Cortex of kidney (tissue), 1 donor: Measurements from ENCODE around the gene ADAM33.

Experiments used
- DNase-seq: peaks from one replicate; lab custom pipeline; 2025; lab: John Stamatoyannopoulos, UW

The ADAM33 gene

DNA sequence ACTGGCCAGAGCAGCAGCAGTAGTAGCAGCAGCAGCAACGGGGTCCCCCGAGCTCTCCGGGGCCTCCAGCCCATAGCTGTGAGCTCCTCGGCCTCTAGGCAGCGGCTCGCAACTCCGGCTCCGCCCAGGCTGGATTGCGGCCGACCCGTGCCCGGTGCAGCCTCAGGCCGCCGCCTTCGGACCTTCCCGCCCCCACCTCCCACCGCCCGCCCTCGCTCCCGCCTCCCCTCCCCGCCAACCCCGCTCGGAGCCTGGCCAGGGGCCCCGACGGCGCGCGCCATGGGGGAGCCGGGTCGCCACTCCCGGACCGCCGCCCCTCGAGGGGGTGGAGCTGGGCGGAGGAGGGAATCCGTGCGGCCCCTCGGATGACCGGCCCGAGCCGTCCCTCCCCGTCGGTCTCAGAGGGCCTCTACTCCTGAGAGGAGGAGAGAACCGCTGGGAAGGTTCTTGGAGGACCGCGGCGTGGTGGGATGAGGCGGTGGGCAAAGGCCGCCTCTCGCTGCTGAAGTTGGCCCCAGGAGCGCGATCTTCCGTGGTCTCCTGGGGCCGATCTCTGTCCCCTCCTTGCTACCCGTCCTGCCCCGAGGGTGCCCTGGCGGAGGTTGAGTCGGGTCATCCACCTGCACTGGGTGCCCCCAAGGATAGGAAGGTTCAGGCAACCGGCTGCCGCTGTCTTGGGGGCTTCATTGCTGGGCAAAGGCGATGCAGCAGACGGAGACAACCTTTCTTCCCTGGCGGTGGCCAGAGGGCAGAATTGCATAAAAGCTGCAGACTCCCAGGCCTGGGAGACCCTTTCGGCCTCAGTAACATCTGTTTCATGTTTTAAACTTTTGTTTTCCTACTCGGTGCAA, at the start of gene ADAM33:
TSS of gene ADAM33 (minus strand) at position 80 of the 851 bp plus-strand sequence. CDS start at position 74, 6 bp downstream.
- DNase-seq: no peak

- no peak for DNase-seq
Measured at GRCh38 chr20:3730803-3731672, 49.2 kb upstream of the ADAM33 start.

- no peak for DNase-seq
Measured at GRCh38 chr20:3729811-3730540, 48.2 kb upstream of the ADAM33 start.

- DNase-seq: no peak
Measured at GRCh38 chr20:3729378-3729777, 47.6 kb upstream of the ADAM33 start.

DNA sequence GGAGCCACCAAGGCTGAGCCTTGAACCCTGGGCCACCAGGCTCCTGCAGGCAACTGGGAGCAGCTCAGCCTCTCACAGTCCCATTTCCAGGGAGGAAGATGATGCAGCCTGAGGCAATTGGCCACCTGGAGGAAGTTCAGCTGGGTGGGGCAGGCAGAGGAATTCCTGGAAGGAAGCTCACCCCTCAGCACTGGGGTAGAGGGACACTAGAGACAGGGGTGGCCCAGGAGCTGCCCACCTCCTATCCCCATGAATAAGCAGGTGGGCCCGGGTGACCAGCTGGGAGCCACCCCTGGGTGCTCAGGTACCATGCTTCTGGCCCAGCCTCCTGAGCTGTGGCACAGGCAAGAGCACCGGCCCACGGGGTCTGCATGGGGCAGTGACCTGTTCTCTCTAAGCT, 47.1 kb upstream of the ADAM33 start:
- no peak for DNase-seq

- DNase-seq: no peak
Measured at GRCh38 chr20:3728354-3728753, 46.5 kb upstream of the ADAM33 start.

- no peak for DNase-seq
Measured at GRCh38 chr20:3727401-3728021, 45.7 kb upstream of the ADAM33 start.

GRCh38 chr20:3724356-3724755, 42.5 kb upstream of the ADAM33 start:
- no peak for DNase-seq

GRCh38 chr20:3723284-3723683, 41.5 kb upstream of the ADAM33 start:
- no peak for DNase-seq

GRCh38 chr20:3721912-3722311, 40.1 kb upstream of the ADAM33 start:
- DNase-seq: no peak

DNA sequence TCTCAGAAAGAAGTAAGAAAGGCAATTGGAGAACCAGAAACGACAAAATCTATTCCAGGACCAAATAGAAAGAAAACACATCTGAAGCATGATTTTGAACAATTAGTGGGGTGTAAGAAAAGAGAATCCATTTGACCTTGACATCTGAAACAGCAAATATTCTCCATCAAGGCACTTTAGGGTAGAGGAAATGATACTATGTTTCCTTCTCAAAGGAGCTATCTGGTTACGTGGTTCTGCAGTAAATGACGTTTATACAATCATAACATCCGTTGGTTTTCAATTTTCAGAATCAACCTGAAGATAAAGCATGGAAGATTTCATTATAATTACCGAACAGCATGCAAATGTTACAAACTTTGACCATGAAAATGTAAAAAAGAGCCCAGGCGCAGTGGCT, 38.8 kb upstream of the ADAM33 start:
- DNase-seq: no peak

DNA sequence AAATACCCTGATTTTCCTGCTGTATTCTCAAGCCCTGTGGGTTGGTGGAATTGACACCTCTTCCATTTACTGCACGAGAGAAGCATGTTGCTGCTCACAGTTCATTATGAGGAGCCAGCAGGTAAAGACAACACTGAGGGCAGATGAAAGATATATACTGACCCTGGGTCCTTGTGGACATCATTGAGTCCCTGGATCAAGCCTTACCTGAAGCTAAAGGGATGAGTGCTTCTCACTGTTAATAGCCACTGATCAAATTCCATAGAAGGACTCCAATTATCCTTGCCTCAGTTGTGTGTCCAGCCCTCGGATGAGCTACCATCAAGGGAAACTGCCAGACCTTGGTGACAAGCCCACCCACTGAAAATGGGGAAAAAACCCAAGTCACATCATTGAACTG, 38.3 kb upstream of the ADAM33 start:
- DNase-seq: no peak

- DNase-seq: no peak
Measured at GRCh38 chr20:3719046-3719445, 37.2 kb upstream of the ADAM33 start.

- no peak for DNase-seq
Measured at GRCh38 chr20:3716195-3716834, 34.5 kb upstream of the ADAM33 start.

- no peak for DNase-seq
Measured at GRCh38 chr20:3714092-3714491, 32.3 kb upstream of the ADAM33 start.

DNA sequence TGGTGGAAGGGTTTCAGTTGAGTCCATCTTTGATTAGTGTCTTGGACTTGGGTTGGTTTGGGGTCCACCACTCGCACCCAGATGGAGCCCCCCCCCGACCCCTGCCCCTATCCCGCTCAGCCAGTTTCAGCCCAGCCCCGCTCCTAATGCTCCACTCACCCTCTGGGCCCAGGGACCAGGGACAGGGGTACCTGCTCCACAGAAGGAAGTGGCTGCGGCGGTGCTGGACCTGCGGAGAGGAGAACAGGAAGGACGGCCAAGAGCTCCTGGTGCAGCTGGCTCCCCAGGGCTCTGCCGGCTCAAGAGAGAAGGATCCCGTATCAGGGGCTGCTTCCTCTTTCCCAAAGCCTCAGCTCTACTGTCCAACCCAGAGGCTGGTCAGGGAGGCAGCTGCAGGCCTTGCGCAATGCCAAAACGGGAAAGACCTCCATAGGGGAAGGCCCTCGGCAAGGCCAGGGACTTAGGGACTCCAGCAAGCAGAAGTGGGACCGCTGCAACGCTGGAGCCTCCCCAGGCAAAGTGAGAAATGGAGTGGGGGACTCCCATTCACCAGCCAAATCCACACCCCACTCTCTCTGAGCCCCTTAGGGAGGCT, 30.6 kb upstream of the ADAM33 start, which contains the start of gene SIGLEC1:
TSS of gene SIGLEC1 (minus strand) at position 322 of the 595 bp plus-strand sequence. CDS start 5,472 bp downstream, outside the sequence.
- DNase-seq: no peak

GRCh38 chr20:3711484-3711941, 29.7 kb upstream of the ADAM33 start:
- no peak for DNase-seq

DNA sequence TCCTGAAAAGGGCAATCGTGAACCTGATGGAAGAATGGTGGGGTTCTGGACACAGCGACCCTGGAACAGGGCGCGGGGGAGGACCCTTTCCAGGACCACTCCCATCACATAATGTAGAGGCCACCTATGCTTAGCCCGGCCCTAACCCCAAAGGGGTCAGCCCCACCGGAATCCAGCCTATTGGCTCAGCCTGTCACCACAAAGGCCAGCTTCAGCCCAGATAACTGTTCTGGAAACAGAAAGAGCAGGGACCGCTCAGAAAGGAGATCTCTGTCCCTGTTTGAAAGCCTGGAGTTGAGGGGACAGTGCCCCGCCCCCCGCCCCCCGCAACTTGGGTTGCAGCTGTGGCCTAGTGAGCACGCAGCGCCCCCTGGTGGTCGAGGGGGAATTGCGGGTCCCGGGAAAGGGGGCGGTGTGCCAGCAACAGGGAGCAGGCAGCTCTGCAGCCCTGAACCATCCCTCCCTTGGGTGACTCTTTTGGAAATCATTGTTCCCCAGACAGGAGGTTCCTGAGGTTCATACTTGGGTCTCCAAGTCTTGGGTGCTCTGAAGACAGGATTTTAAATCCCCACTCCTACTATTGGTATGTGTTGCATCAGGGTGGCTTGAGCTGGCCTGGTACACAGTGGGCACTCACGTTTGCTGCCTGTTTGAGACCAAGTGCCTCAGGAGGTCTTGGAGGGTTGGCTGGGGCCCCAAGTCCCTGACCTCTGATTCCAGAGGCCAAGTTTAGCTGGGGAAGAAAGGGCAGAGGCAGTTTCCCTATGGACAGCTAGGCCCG, 29.1 kb upstream of the ADAM33 start:
- DNase-seq: no peak

- no peak for DNase-seq
Measured at GRCh38 chr20:3710011-3710466, 28.2 kb upstream of the ADAM33 start.

- DNase-seq: no peak
Measured at GRCh38 chr20:3707508-3707899, 25.7 kb upstream of the ADAM33 start.
